Uterus (tissue), 2 donors: ENCODE results near the gene RUNDC3A.

Experiments
- CTCF ChIP-seq, 4 experiments: fragments of 200-600 bp in 2 of 4; fragments of 450-650 bp in 2 of 4; sonication (generic) in 2 of 4; IDR thresholded peaks; one replicate each; pipeline ENCODE4 v1.5.1; 2016 to 2019; ENCODE audit warnings: antibody characterized with exemption in 4 of 4, mild to moderate bottlenecking in 2 of 4, moderate library complexity in 1 of 4
- POLR2A ChIP-seq, 2 donors: fragments of 450-650 bp; IDR thresholded peaks; one replicate each; pipeline ENCODE4 v1.6.1; 2016; ENCODE audit warnings: antibody characterized with exemption in 2 of 2, mild to moderate bottlenecking in 1 of 2, moderate library complexity in 1 of 2

- no peak for TF ChIP-seq POLR2A (IDR thresholded peaks at IDR 0.05)
- TF ChIP-seq CTCF (IDR thresholded peaks at IDR 0.05): no peak
Measured at GRCh38 chr17:44315760-44316731, 7.6 kb downstream of the RUNDC3A start.
